HFF-Myc (cell line): ENCODE results near the gene KRT85.
"Not testable (repeated sequence)": the region's sequence is repeated elsewhere in the genome, so short reads cannot be mapped to it uniquely, and the experiment has no call there.

Experiments used
- DNase-seq: peaks from one replicate; pipeline ENCODE4 v3.0.0-alpha.2; 2011; ENCODE audit warnings: low read depth; ENCODE audit errors: extremely low read depth
- H3K4me3 ChIP-seq: replicated peaks from 2 replicates; pipeline ENCODE4 v1.5.1; 2011; ENCODE audit warnings: low read depth, mild to moderate bottlenecking, control low read depth, low read length
- TF ChIP-seq, protein P1 (sequence below): IDR thresholded peaks from 2 replicates; pipeline ENCODE4 v1.5.1; 2012; ENCODE audit warnings: mild to moderate bottlenecking, low read depth, low read length, control low read depth; ENCODE audit errors: missing control alignments

KRT85 gene

DNA sequence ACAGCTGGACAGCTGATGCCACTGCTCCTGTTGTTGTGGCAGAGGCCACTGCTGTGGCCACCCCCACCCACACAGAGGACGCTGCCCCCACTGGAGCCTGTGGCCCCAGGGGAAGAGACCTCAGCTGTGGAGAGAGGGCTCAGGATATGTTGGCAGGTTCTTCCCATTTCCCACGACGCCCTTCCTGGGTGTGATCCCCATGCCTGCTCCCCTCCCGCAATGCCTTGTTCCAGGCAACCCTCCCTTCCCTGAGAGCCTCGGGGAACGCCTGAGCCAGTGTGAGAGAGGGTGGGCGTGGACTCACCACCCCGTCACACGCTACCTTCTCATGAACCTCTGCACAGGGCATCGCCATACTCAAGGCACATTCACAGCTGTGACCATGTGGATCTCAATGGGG is 44.5 kb upstream of the KRT85 start:
- TF ChIP-seq, protein P1, sequence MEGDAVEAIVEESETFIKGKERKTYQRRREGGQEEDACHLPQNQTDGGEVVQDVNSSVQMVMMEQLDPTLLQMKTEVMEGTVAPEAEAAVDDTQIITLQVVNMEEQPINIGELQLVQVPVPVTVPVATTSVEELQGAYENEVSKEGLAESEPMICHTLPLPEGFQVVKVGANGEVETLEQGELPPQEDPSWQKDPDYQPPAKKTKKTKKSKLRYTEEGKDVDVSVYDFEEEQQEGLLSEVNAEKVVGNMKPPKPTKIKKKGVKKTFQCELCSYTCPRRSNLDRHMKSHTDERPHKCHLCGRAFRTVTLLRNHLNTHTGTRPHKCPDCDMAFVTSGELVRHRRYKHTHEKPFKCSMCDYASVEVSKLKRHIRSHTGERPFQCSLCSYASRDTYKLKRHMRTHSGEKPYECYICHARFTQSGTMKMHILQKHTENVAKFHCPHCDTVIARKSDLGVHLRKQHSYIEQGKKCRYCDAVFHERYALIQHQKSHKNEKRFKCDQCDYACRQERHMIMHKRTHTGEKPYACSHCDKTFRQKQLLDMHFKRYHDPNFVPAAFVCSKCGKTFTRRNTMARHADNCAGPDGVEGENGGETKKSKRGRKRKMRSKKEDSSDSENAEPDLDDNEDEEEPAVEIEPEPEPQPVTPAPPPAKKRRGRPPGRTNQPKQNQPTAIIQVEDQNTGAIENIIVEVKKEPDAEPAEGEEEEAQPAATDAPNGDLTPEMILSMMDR = no peak
- H3K4me3 ChIP-seq = no peak overlapping the region
- DNase-seq = no peak

GRCh38 chr12:52410589-52411248 is 43.4 kb upstream of the KRT85 start:
- not testable (repeated sequence) for DNase-seq, H3K4me3 ChIP-seq

GRCh38 chr12:52407918-52408317 is 40.6 kb upstream of the KRT85 start:
- TF ChIP-seq, protein P1 = peak; percentile 5
- DNase-seq = no peak
- H3K4me3 ChIP-seq = no peak overlapping the region

GRCh38 chr12:52405922-52406385 is 38.7 kb upstream of the KRT85 start, which contains the start of gene KRT82:
Gene KRT82 (minus strand): TSS chr12:52406335. CDS start chr12:52406277, 58 bp downstream.
- no peak within 1 kb of the TSS for H3K4me3 ChIP-seq

GRCh38 chr12:52404951-52405350 is 37.7 kb upstream of the KRT85 start:
- H3K4me3 ChIP-seq = no peak overlapping the region
- TF ChIP-seq, protein P1 = no peak
- DNase-seq = no peak

More at GRCh38 chr12:52405922-52406385, 38.7 kb upstream of the KRT85 start, which contains the start of gene KRT82:
- TF ChIP-seq, protein P1 = no peak
- no peak for DNase-seq

DNA sequence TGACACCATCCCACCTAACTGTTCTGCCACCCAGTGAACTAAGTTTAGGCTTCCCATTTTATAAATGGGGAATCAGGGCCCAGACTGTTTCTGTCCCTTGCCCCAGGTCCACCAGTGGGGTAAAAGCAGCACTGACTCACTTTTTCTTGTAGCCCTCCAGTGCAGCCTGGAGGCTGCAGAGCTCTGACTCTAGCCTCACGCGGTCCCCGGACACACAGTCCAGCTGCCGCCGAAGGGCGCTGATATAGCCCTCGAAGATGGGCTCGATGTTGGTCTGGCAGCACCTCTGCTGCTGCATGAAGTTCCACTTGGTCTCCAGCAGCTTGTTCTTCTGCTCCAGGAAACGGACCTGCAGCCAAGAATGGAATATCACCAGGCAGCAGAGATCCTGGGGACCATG is 36.3 kb upstream of the KRT85 start:
- H3K4me3 ChIP-seq = no peak overlapping the region
- TF ChIP-seq, protein P1 = no peak
- DNase-seq = no peak

GRCh38 chr12:52402873-52403540 is 35.7 kb upstream of the KRT85 start:
- TF ChIP-seq, protein P1 = no peak
- no peak for DNase-seq
- no peak overlapping the region for H3K4me3 ChIP-seq
